HG03558 (cell line): Measurements from ENCODE around the gene VRK3.
"Not testable (repeated sequence)": the region's sequence is repeated elsewhere in the genome, so short reads cannot be mapped to it uniquely, and the experiment has no call there.

Source experiments
- ATAC-seq: cut with Tn5 transposase; IDR thresholded peaks from one replicate; pipeline ENCODE4 v1.9.1; 2021; ENCODE audit warnings: moderate number of reproducible peaks; ENCODE audit not compliant: unreplicated experiment; ENCODE audit errors: extremely low read depth

VRK3 gene

GRCh38 chr19:49959892-49960291 is 65.3 kb downstream of the VRK3 start:
- not testable (repeated sequence) for ATAC-seq

DNA sequence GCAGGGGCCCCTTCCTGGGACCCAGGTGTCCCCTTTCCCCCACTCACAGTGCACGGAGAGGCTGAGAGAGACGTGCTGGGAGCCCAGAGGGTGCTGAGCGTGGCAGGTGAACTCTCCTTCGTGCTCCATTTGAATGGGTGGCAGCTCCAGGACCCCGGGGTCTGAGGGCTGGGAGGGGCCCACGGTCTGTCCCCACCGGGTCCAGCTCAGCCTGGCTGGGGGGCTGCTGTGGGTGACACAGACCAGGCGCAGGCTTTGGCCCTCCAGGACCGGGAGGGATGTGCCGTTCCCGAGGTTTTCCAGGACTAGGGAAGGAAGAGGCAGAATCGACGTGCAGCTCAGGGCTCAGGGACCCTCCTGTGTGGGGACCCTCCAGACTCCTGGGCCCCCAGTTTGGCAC is 66.6 kb downstream of the VRK3 start:
- not testable (repeated sequence) for ATAC-seq

- not testable (repeated sequence) for ATAC-seq
Observed at GRCh38 chr19:49958144-49958543, 67.0 kb downstream of the VRK3 start.

DNA sequence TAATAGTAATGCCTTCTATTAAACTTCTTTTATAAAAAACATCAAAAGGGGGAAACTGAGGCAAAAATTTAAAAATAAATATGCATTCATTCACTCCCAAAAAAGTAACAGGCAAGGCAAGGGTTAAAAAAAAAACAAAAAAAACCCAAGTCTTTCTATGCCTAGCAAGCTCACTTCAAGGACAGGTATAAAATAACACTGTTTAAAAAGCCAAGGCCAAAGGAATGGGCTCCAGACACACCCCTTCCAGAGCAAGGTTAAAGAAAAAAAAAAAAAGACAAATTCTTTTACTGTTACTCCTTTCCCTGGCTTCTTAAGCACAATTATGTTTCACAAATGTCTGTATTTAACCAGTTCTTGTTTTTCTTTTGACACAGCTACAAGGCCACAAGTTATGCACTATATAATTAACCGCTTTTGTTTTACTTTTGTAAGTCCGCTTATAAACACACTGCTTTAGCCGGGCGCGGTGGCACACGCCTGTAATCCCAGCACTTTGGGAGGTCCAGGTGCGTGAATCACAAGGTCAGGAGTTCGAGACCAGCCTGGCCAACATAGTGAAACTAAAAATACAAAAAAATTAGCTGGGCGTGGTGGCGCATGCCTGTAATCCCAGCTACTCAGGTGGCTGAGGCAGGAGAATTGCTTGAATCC is 67.8 kb downstream of the VRK3 start:
- ATAC-seq = no peak

GRCh38 chr19:49956115-49956495 is 69.1 kb downstream of the VRK3 start:
- ATAC-seq = no peak

- ATAC-seq = no peak
Observed at GRCh38 chr19:49954933-49955332, 70.2 kb downstream of the VRK3 start.

DNA sequence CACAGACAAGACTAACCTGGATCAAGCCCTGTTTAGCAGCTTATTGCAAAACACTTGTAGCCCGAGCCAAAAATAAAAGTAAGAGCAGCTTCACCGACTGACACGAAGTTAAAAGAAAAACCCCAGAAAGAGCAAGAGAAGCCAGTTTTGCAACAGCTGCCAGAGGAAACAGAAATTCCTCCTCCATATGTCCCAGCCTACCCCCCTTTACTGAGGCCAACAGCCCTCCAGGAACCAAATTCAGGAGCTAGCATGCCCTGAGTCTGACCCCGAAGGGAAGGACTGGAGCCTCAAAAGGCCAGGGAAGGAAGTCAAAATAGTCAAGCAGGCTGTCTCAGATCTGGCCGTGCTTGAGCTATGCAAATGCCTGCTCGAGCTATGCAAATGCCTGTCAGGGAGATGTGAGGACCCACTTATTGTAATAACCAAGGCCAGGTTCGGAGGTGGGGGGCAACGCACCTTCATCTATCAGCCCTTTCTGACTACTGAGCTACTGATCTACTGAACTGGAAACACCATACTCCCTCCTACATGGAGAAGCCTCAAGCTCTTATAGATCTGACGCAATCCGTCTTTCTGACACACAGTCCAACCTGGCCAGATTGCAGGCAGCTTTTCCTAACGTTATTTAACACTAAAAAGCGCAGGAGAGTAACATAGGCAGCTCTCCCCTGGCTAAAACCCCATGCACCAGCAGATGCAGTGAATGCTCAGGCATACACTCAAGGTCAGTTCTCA is 70.9 kb downstream of the VRK3 start:
- ATAC-seq = no peak

DNA sequence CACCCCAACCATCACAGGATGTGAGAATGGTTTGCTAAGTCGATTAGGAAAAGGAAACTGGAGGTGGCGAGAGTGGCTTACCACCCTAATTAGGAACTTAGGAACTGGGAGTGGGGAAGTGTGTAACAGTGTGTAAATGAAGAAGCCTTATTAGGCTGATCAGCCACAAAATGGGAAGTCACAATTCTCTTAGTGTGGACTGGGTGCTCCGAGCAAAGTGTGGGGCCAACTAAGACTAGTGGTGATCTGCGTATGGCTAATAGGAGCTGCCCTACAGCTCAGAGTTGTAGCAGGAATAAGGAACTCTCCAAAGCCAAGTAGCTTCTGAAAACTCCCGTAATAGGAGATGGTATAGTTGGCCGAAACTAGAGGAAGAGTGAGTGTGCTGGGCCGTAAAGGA is 71.8 kb downstream of the VRK3 start:
- ATAC-seq = no peak

DNA sequence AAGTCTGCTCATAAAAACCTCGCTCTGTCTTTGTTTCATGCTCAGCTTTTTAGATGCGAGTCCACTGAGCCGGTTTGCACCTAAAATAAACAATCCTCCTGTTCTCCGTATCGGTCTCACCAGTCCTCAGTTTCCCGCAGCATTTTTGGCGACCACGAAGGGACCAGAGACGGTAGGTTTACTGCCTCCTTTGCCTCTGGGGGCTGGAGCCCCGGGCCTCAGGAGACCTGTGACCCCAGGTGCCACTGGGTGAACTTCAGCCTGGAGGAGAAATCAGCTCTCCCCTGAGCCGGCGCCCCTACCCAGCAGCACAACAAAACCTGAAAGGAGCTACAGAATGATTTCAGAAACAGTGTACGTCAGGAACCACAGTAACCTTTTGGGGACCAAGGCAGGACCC is 72.3 kb downstream of the VRK3 start:
- no peak for ATAC-seq

GRCh38 chr19:49952479-49952836 is 72.7 kb downstream of the VRK3 start:
- no peak for ATAC-seq

DNA sequence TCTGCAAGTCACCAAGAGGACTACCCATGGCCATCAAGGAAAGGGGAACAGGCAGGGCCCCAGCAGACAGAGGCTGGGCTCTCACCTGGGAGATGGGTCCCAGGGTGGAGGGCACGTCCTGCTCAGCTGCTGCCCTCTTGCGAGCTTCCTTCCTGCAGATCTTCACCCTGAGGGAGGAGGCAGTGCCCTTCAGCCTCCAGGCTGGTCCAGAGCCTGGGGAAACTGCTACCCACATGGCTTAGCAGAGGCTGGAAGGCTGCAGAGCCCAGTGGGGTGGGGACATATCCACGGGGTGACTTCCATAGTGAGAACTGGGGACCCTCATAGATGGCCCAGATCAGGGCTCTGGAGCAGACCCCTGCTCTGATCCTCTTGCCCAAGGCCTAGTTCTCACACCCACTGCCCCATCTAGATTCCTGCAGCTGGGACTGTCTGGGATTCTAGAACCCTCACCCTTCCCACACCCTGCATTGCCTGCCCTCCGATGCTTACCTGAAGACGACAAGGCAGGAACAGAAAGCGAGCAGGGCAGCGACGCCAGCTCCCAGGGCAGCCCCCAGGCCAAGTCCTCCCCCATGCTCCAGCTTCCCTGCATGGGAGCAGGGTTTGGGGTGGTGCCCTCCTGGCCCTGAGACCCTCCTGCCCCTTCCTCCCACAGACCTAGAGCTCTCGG is 73.2 kb downstream of the VRK3 start:
- no peak for ATAC-seq

DNA sequence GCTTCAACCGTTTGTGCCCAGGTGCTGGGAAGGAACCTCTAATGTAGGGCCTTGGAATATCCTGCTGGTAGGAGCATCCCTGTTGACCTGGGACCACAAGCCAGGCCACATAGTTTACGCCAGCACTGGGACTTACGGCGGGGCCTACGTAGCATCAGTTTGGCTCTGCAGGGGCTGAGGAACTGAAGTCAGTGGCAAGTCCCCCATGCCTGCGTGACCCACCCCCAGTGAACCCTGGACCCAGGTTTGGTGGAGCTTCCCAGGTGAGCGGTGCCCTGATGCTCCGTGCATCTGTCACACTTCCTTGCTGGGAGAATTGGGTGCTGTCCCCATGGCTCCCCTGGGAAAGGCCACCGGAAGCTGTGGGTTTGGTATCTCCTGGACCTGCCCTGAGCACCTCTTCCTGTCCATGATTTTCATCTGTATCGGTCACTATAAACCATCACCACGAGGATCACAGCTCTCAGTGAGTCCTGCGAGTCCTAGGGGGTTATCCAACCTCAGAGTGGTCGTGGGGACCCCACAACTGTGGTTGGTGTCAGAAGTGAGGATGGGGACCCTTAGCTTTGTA is 74.1 kb downstream of the VRK3 start:
- no peak for ATAC-seq

DNA sequence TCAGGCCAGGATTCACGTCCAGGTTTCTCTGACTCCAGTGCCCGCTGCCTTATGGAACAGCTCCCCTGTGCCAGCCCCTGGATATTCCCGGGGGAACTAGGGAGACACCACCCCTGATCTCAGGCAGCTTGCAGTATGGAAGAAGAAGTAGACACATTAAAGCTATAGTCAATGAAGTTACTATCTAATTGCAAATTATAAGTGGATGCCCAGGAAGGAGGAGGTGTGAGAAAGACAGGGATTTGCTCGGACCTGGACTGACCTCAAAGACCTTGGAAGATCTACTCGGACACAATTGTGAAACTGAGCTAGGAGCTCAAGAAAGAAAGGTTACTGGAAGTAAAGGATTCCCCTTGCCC is 74.6 kb downstream of the VRK3 start:
- no peak for ATAC-seq

DNA sequence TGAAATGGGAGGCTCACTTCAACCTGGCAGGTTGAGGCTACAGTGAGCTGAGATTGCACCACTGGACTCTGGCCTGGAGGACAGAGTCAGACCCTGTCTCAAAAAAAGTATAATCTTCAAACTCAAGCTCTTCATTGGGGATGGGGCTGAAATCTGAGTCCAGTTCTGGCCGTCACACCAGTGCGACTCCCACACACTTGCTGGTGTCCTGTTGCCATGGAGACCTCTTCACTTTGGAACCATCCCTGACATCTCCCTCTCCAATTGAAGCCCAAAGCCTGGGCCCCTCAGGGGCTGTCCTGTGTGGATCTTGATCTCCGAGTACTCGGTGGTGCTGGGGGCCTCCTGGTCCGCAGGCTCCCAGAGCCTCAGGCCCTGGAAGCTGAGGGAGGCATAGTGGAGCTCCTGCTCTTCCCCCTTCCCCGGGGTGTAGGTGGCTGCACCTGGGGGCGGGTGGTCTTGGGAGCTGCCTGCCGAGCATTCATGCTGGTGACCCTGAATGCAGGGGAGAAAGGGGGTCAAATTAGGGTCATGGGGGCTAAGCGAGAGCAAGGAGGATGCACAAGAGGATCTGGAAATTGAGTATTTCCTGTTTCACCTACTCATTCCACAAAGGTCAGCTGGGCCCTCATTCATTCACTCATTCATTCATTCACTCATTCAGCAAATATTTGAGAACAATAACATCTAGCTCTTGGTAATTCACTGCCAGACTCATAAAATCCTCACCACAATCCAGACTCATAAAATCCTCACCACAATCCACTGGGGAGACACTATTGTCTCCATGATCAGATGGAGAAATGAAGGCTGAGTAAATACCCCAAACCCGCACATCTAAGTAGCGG is 75.2 kb downstream of the VRK3 start:
- no peak for ATAC-seq

GRCh38 chr19:49946415-49946814 is 78.8 kb downstream of the VRK3 start:
- no peak for ATAC-seq

GRCh38 chr19:49944567-49944966 is 80.6 kb downstream of the VRK3 start:
- ATAC-seq = not testable (repeated sequence)

- no peak for ATAC-seq
Observed at GRCh38 chr19:49940482-49940791, 84.7 kb downstream of the VRK3 start.

DNA sequence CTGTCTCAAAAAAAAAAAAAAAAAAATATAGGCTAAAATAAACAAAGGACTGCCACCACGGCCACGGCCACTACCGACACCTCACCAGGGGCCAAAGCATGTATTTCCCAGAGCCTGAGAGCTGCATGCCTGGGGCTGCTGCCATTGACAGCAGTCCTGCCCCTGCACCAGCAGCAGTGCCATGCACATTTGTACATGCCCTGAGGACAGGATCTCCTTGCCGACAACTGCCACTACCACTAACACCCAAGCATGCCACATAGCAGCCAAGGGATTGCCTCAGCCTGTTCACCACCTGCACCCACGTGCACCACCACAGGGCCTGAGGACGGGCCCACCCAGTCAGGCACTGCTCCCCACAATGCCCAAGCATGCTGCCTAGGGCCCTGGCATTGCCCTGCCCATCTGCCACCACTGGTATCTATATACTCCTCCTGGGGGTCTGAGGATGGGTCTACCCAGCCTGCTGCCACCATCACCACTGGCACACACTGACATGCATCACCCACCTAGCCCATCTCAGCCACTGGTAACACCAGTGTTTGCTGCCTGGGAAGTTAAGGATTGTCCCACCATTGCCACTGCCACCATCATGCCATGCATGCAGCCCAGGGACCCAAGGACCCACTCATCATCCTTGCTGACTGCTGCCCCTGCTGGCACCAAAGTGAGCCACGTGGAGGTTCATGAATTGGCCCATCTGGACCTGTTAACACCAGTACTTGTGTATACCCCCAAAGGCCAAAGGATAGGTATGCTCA is 85.3 kb downstream of the VRK3 start:
- no peak for ATAC-seq

DNA sequence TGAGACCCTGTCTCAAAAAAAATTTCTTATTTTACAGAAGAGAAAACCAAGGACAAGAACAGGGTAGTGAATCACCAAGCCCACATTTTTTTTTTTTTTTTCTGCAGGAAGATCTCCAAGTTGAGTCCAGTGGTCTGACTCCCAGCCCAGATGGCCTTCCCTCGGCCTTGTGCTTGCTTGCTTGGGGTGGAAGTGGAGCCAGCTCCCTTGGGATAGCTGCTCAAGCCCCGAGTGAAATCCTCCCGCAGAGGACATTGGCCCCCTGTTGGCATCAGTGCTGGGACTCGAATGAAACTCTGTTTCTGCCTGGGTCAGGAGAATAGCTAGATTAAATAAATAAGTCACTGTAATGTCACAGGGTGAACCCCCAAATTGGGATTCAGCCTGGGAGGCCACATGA is 86.5 kb downstream of the VRK3 start:
- no peak for ATAC-seq
